Spleen (tissue), 11 donors: ENCODE data around the gene NUAK1. TPM values are rescaled to one million over a fixed set of nuclear protein-coding genes. Genes with fewer than 3 reads are reported as not detected.

Source experiments
- DNase-seq: peaks from one replicate; pipeline ENCODE4 v3.0.0-alpha.2; 2020
- H3K27ac ChIP-seq, 8 donors: fragments of 200-600 bp; sonication (generic) in 7 of 8; 1 replicate in 4 of 8; 2 replicates in 4 of 8; pipeline versions ENCODE4 v1.5.0 to v1.8.0; 2016 to 2021; ENCODE audit warnings: inconsistent platforms in 4 of 8, mild to moderate bottlenecking in 4 of 8, moderate library complexity in 1 of 8
- H3K27me3 ChIP-seq, 7 donors: fragments of 200-600 bp; sonication (generic) in 6 of 7; replicated peaks in 1 of 7; 1 replicate in 4 of 7; 2 replicates in 3 of 7; pipeline versions ENCODE4 v1.5.0 to v1.8.0; 2016 to 2021; ENCODE audit warnings: inconsistent platforms in 3 of 7, mild to moderate bottlenecking in 1 of 7
- H3K36me3 ChIP-seq, 6 donors: fragments of 200-600 bp; sonication (generic) in 5 of 6; 1 replicate in 4 of 6; 2 replicates in 2 of 6; pipeline versions ENCODE4 v1.5.0 to v1.8.0; 2016 to 2021; ENCODE audit warnings: inconsistent platforms in 2 of 6
- H3K4me1 ChIP-seq, 6 donors: fragments of 200-600 bp; sonication (generic) in 5 of 6; 1 replicate in 3 of 6; 2 replicates in 3 of 6; pipeline versions ENCODE4 v1.5.0 to v1.8.0; 2016 to 2021; ENCODE audit warnings: inconsistent platforms in 3 of 6
- H3K4me3 ChIP-seq, 8 donors: fragments of 200-600 bp; sonication (generic) in 7 of 8; 1 replicate in 4 of 8; 2 replicates in 4 of 8; pipeline versions ENCODE4 v1.5.0 to v1.8.0; 2016 to 2021; ENCODE audit warnings: inconsistent platforms in 4 of 8, mild to moderate bottlenecking in 4 of 8, moderate library complexity in 2 of 8
- H3K9me3 ChIP-seq, 8 donors: fragments of 200-600 bp; sonication (generic) in 7 of 8; 1 replicate in 4 of 8; 2 replicates in 4 of 8; pipeline versions ENCODE4 v1.5.0 to v1.8.0; 2016 to 2021; ENCODE audit warnings: inconsistent platforms in 4 of 8
- CTCF ChIP-seq, 11 experiments: fragments of 200-600 bp in 7 of 11; fragments of 450-650 bp in 4 of 11; sonication (generic) in 4 of 11; IDR thresholded peaks in 8 of 11; conservative IDR thresholded peaks in 3 of 11; 1 replicate in 7 of 11; 2 replicates in 4 of 11; pipeline versions ENCODE4 v1.4.0 to v1.8.0; 2016 to 2021; ENCODE audit warnings: antibody characterized with exemption in 11 of 11, inconsistent platforms in 4 of 11, mild to moderate bottlenecking in 1 of 11
- POLR2A ChIP-seq, 3 donors: fragments of 450-650 bp; IDR thresholded peaks; one replicate each; pipeline ENCODE4 v1.5.1; 2017; ENCODE audit warnings: antibody characterized with exemption in 3 of 3, mild to moderate bottlenecking in 1 of 3
- POLR2AphosphoS5 ChIP-seq, 3 donors: sonication (generic); formaldehyde crosslinking; IDR thresholded peaks; one replicate each; pipeline ENCODE4 v1.5.1; 2017; ENCODE audit warnings: antibody characterized with exemption in 3 of 3
- WGBS, 5 donors: extraction: QIAGEN DNeasy Blood & Tissue Kit in 3 of 5; methylation state at CpG; one replicate each; pipeline versions ENCODE4 v1.1.5 to v1.1.7; 2013 to 2018; 5-methylcytosine and 5-hydroxymethylcytosine counted together
- intact Hi-C: fragments of 100-400 bp; cut with DNase I; formaldehyde crosslinking; loops from one replicate; pipeline ENCODE4 v1.15.0; 2023; ENCODE audit warnings: low total_unique reads
- polyA plus RNA-seq, 3 donors: library from polyadenylated mRNA; stranded (reverse); fragments of 200-250 nt; gene quantifications; one replicate each; pipeline ENCODE4 v1.2.1, GENCODE V29; 2013
- total RNA-seq, 7 donors: library from RNA; depleted of rRNA in 3 of 7; stranded (reverse); fragments of >200 nt in 3 of 7; fragmentation: NEBNext Ultra II Directional in 4 of 7; extraction: Animal tissue kit (Norgen Biotek cat#: 25700) in 4 of 7; gene quantifications; one replicate each; pipeline versions ENCODE4 v1.1.0 to v1.2.1, GENCODE V29; 2016 to 2021
- donor health status: healthy with polysubstance abuse.
- donor health status: DM: no; HTN: no; CAD: no; lungs with moderate emphysema.
- donor health status: DM: no; HTN: no; CAD: no.
- donor health status: Bipolar disorder and iron deficiency.
- donor health status: healthy.
- donor health status: DM: no; HTN: no; CAD: no.
- donor health status: DM: yes; HTN: yes; CAD: no.

The NUAK1 gene
- total and polyA plus RNA-seq, 10 donors: 0.20 to 3.3 (median 1.2) TPM

GRCh38 chr12:106178562-106178961 is 39.8 kb upstream of the NUAK1 start:
- H3K27ac ChIP-seq: no peak overlapping the region
- H3K4me1 ChIP-seq: no peaks in the 10 kb centered on the region
- intact Hi-C loops: no loop called here
- no peak for DNase-seq
- no peaks in the 10 kb centered on the region for H3K36me3 ChIP-seq
- no peak for TF ChIP-seq POLR2A (IDR thresholded peaks at IDR 0.05)
- no peak for TF ChIP-seq CTCF (IDR thresholded peaks at IDR 0.05 in 8 of 11, conservative IDR thresholded peaks at IDR 0.05 in 3 of 11)
- no peak for TF ChIP-seq POLR2AphosphoS5 (IDR thresholded peaks at IDR 0.05)
- H3K9me3 ChIP-seq: no peaks in the 10 kb centered on the region
- H3K4me3 ChIP-seq: no peak overlapping the region
- WGBS, 5 donors: 87 to 94% (median 90%) methylated on average over 6 of the region's 6 CpGs
- peaks cover 0 to 23% (median 0%) of the 10 kb centered on the region in 7 donors for H3K27me3 ChIP-seq

GRCh38 chr12:106176560-106176959 is 37.8 kb upstream of the NUAK1 start:
- H3K4me1 ChIP-seq: no peaks in the 10 kb centered on the region
- no peaks in the 10 kb centered on the region for H3K9me3 ChIP-seq
- no peaks in the 10 kb centered on the region for H3K36me3 ChIP-seq
- no peak overlapping the region for H3K27ac ChIP-seq
- 82 to 95% (median 88%) methylated on average over 3 of the region's 3 CpGs for WGBS, 5 donors
- TF ChIP-seq CTCF (IDR thresholded peaks at IDR 0.05 in 8 of 11, conservative IDR thresholded peaks at IDR 0.05 in 3 of 11): no peak
- no peak overlapping the region for H3K4me3 ChIP-seq
- no peak for DNase-seq
- intact Hi-C loops: no loop called here
- peaks cover 0 to 23% (median 0%) of the 10 kb centered on the region in 7 donors for H3K27me3 ChIP-seq

GRCh38 chr12:106174876-106175275 is 36.1 kb upstream of the NUAK1 start:
- DNase-seq: no peak
- Histone ChIP-seq H3K27me3 (peaks cover 0 to 16% (median 0%) of the 10 kb centered on the region in 7 donors), H3K36me3 (no peaks in the 10 kb centered on the region), H3K9me3 (no peaks in the 10 kb centered on the region), H3K4me1 (no peaks in the 10 kb centered on the region), H3K27ac (no peak overlapping the region), H3K4me3 (no peak overlapping the region)
- intact Hi-C loops: no loop called here
- 80 to 91% (median 88%) methylated on average over 5 of the region's 5 CpGs for WGBS, 5 donors
- TF ChIP-seq CTCF (IDR thresholded peaks at IDR 0.05 in 8 of 11, conservative IDR thresholded peaks at IDR 0.05 in 3 of 11): no peak

- H3K4me1 ChIP-seq: no peaks in the 10 kb centered on the region
- 68 to 84% (median 69%) methylated on average over 1 of the region's 1 CpG for WGBS, 5 donors
- peaks cover 0 to 16% (median 0%) of the 10 kb centered on the region in 7 donors for H3K27me3 ChIP-seq
- no peaks in the 10 kb centered on the region for H3K36me3 ChIP-seq
- H3K9me3 ChIP-seq: peaks cover 0 to 8% (median 0%) of the 10 kb centered on the region in 8 donors
- intact Hi-C loops: no loop called here
- no peak overlapping the region for H3K27ac ChIP-seq
- TF ChIP-seq CTCF (IDR thresholded peaks at IDR 0.05 in 8 of 11, conservative IDR thresholded peaks at IDR 0.05 in 3 of 11) (no peak), POLR2A (IDR thresholded peaks at IDR 0.05) (no peak), POLR2AphosphoS5 (IDR thresholded peaks at IDR 0.05) (no peak)
- no peak overlapping the region for H3K4me3 ChIP-seq
- DNase-seq: no peak
Measured at GRCh38 chr12:106173442-106173841, 34.7 kb upstream of the NUAK1 start.
